ENCODE data around the gene TMEM11. TPM values are rescaled to one million over a fixed set of nuclear protein-coding genes. Genes with fewer than 3 reads are reported as not detected.

TMEM11 gene
- polyA plus RNA-seq, 3 donors, result 25.7 to 68.1 (median 59.5) TPM

GRCh38 chr17:21231533-21231932 is 17.6 kb upstream of the TMEM11 start:
- H3K4me2 ChIP-seq (replicated peaks; ENCODE audit: extremely low read depth, low read length, poor library complexity, severe bottlenecking), result no peak overlapping the region
- Mint-ChIP-seq H3K4me1 (peaks cover 19% of the 10 kb centered on the region), H3K9me3 (peaks cover 12 to 25% (median 15%) of the 10 kb centered on the region in 7 donors), H3K27ac (peak overlapping the region in 1 of 7 donors; percentile 53), H3K27me3 (ENCODE audit: low read depth in 3 of 3) (peaks cover 0 to 5% (median 4%) of the 10 kb centered on the region in 3 donors), H3K4me3 (no peak overlapping the region), H3K36me3 (peaks cover 2 to 8% of the 10 kb centered on the region in 2 donors)
- H3K9me3 ChIP-seq (replicated peaks in 1 of 2; ENCODE audit: control insufficient read depth in 1 of 2, insufficient read depth in 1 of 2, low read length in 2 of 2), result peaks cover 14 to 18% of the 10 kb centered on the region in 2 donors
- H3K9ac ChIP-seq (ENCODE audit: insufficient read depth, low read length, poor library complexity, severe bottlenecking), result no peak overlapping the region
- no peaks in the 10 kb centered on the region for H3K79me2 ChIP-seq (ENCODE audit: insufficient read depth, low read length)
- no peaks in the 10 kb centered on the region for H3K27me3 ChIP-seq (ENCODE audit: control insufficient read depth in 2 of 2, insufficient read depth in 2 of 2, low read length in 2 of 2)
- H3K36me3 ChIP-seq (replicated peaks in 1 of 2; ENCODE audit: control insufficient read depth in 1 of 2, insufficient read depth in 2 of 2, low read length in 2 of 2), result no peaks in the 10 kb centered on the region
- no peak for TF ChIP-seq CTCF (IDR thresholded peaks at IDR 0.05)
- DNase-seq, result no peak
- no peaks in the 10 kb centered on the region for H4K20me1 ChIP-seq (ENCODE audit: insufficient read depth, low read length)
- H3K27ac ChIP-seq (ENCODE audit: low read depth in 1 of 2, low read length in 2 of 2), result no peak overlapping the region
- intact Hi-C loops (cut with micrococcal nuclease), result no loop called here
- peaks cover 4 to 10% of the 10 kb centered on the region in 2 donors for H3K4me1 ChIP-seq (ENCODE audit: control insufficient read depth in 1 of 2, insufficient read depth in 2 of 2, low read length in 2 of 2)
- H3K4me3 ChIP-seq (replicated peaks in 1 of 3; ENCODE audit: low read depth in 2 of 3, low read length in 3 of 3), result no peak overlapping the region
- 94% methylated on average over 6 of the region's 6 CpGs for WGBS (ENCODE audit: insufficient coverage)
- no peak overlapping the region for H2AFZ ChIP-seq (ENCODE audit: insufficient read depth, low read depth, low read length, poor library complexity, severe bottlenecking)

DNA sequence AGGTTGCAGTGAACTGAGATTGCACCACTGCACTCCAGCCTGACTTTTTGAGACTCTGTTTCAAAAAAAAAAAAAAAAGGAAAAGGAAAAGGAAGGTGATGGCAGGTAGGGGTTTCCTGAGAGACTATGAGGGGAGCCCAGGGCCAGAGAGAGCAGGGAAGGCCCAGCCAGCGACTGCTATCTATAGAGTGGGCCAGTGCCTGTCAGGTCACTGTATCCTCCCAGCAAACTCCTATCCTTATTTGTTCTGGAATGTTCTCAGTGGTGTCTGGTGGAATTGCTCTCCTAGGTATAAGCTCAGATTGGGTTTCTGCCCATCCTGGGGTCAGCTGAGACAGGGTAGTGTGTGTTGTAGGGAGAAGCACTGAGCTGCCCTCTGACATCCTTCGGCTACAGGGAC is 14.9 kb upstream of the TMEM11 start:
- peaks cover 14 to 18% of the 10 kb centered on the region in 2 donors for H3K9me3 ChIP-seq (replicated peaks in 1 of 2; ENCODE audit: control insufficient read depth in 1 of 2, insufficient read depth in 1 of 2, low read length in 2 of 2)
- Mint-ChIP-seq H3K4me3 (no peak overlapping the region), H3K4me1 (peaks cover 24% of the 10 kb centered on the region), H3K9me3 (peaks cover 10 to 24% (median 15%) of the 10 kb centered on the region in 7 donors), H3K27me3 (ENCODE audit: low read depth in 3 of 3) (peaks cover 0 to 5% (median 3%) of the 10 kb centered on the region in 3 donors), H3K27ac (no peak overlapping the region), H3K36me3 (peaks cover 2 to 8% of the 10 kb centered on the region in 2 donors)
- H3K4me3 ChIP-seq (replicated peaks in 1 of 3; ENCODE audit: low read depth in 2 of 3, low read length in 3 of 3), result no peak overlapping the region
- no peaks in the 10 kb centered on the region for H3K79me2 ChIP-seq (ENCODE audit: insufficient read depth, low read length)
- H3K4me2 ChIP-seq (replicated peaks; ENCODE audit: extremely low read depth, low read length, poor library complexity, severe bottlenecking), result no peak overlapping the region
- no peak overlapping the region for H3K27ac ChIP-seq (ENCODE audit: low read depth in 1 of 2, low read length in 2 of 2)
- no peak for DNase-seq
- no CpG with 5 or more reads among the region's 2 CpGs for WGBS (ENCODE audit: insufficient coverage)
- intact Hi-C loops (cut with micrococcal nuclease), result no loop called here
- H4K20me1 ChIP-seq (ENCODE audit: insufficient read depth, low read length), result no peaks in the 10 kb centered on the region
- TF ChIP-seq CTCF (IDR thresholded peaks at IDR 0.05), result no peak
- peaks cover 12 to 20% of the 10 kb centered on the region in 2 donors for H3K4me1 ChIP-seq (ENCODE audit: control insufficient read depth in 1 of 2, insufficient read depth in 2 of 2, low read length in 2 of 2)
- no peaks in the 10 kb centered on the region for H3K27me3 ChIP-seq (ENCODE audit: control insufficient read depth in 2 of 2, insufficient read depth in 2 of 2, low read length in 2 of 2)
- no peak overlapping the region for H3K9ac ChIP-seq (ENCODE audit: insufficient read depth, low read length, poor library complexity, severe bottlenecking)
- H2AFZ ChIP-seq (ENCODE audit: insufficient read depth, low read depth, low read length, poor library complexity, severe bottlenecking), result no peak overlapping the region
- H3K36me3 ChIP-seq (replicated peaks in 1 of 2; ENCODE audit: control insufficient read depth in 1 of 2, insufficient read depth in 2 of 2, low read length in 2 of 2), result no peaks in the 10 kb centered on the region

All from CD14-positive monocyte (primary cell).